GM12801 (cell line): ENCODE measurements around the gene GAPDH.

Experiments
- CTCF ChIP-seq: IDR thresholded peaks from one replicate; pipeline ENCODE4 v1.5.1; 2011; ENCODE audit warnings: control low read depth; ENCODE audit not compliant: insufficient read length; ENCODE audit errors: extremely low read depth

GAPDH gene

DNA sequence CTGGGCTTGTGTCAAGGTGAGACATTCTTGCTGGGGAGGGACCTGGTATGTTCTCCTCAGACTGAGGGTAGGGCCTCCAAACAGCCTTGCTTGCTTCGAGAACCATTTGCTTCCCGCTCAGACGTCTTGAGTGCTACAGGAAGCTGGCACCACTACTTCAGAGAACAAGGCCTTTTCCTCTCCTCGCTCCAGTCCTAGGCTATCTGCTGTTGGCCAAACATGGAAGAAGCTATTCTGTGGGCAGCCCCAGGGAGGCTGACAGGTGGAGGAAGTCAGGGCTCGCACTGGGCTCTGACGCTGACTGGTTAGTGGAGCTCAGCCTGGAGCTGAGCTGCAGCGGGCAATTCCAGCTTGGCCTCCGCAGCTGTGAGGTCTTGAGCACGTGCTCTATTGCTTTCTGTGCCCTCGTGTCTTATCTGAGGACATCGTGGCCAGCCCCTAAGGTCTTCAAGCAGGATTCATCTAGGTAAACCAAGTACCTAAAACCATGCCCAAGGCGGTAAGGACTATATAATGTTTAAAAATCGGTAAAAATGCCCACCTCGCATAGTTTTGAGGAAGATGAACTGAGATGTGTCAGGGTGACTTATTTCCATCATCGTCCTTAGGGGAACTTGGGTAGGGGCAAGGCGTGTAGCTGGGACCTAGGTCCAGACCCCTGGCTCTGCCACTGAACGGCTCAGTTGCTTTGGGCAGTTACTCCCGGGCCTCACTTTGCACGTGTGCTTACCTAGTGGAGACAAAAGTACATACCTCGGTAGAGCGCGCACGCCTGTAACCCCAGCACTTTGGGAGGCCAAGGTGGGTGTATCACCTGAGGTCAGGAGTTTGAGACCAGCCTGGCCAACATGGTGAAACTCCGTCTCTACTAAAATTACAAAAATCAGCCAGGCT lies 4.3 kb downstream of the GAPDH start:
- TF ChIP-seq CTCF: no peak

GRCh38 chr12:6539314-6539682 lies 5.0 kb downstream of the GAPDH start:
- TF ChIP-seq CTCF: no peak

GRCh38 chr12:6539707-6540134 lies 5.4 kb downstream of the GAPDH start:
- no peak for TF ChIP-seq CTCF

DNA sequence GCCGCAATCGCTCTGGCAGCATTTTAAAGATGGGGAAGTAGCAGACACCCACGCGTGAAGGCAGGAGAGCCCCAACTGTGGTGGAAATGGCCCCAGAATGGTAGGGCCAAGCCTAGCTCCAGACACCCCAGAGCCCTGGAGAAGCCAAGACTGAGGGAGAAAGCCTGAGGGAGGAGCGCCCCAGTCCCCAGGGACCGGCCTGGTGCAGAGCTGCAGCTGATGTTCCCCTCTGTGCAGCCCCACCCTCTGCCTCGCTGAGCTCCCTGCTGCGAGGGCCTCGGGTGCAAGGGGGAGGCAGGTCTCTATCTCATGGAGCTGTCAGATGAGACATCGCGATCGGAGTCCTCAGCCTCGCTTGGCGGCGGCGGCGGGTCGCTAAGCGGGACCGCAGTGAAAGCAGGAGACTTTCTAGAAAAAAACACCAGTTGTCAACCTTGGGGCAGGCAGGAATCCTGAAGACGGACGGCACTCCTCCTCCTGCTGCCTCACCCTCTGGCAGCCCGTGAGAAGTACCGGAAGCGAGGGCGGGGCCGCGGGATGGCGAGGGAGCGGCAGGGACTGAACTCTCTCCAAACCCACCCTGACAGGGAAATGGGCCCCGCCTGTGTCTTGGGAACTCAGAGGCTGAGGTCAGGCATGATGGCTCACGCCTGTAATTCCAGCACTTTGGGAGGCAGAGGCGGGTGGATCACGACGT lies 6.0 kb downstream of the GAPDH start:
- TF ChIP-seq CTCF: no peak

DNA sequence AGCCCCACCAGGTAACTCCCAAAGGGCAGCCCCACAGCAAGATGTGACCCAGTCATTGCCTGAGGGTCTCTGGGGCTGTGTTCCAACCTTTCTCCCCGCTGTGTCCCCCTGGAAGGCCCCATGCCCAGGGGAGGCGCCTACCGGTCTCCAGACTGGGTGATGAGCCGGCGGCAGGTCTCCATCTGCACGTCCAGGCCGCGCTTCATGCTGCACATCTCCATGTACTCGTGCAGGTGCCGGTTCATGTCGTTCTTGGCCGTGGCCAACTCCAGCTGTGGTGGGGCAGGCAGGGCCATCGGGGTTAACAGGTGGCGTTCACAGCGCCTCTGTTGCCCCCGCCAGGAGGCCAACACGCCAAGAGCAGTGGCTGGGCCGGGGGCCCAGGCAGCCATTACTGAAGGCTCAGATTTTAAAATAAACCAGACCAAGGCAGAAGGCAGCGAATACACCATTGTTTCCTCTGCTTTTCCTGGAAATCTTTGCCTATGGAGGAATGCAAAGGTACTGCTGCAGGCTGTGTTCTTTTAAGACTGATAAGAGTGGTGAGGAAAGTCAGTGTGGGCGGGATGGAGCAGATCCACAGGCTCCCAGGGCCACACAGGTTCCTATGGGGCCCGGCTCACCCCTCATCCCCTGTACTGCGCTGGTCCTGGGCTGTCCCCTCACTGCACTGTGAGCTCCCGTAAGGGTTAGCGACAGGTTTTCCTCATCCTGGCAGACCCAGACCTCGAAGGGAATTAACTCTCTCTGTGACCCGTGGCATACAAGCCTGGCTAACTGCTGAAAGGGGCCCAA lies 7.3 kb downstream of the GAPDH start:
- TF ChIP-seq CTCF: no peak

DNA sequence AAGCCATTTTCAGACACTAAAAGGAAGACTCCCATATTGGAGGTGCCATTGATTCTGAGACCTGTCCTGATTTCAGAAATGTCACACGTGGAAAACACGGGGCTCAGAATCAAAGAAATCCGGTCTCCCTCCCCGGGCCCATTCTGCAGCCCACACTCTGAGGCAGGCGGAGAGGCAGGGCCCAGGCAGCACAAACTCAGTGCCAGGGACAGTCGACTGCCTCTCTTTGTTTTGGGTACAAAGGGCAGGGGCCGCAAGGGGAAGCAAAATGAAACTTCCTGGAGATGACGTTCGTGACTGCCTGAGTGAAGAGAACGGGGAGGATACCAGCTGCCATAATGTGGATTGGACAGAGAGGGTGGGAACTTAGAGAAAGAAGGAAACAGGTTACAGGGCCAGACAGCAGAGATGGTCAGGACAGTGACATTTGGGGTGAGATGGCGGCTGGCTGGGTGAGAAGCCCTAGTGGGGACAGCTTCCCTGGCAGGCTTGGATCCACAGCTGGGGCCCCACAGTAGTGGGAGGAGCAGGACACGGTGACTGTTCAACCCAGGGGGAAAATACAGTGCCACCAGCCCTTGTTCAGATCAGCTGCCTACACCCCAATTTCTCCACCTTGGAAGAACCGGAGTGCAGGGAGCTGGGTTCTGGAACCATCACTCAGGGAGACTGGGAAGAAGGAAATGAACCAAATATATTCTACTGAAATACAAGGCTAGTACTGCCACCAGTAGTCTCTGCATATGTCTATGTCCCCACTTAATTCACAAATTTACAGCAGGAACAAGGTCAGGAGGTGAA lies 8.1 kb downstream of the GAPDH start:
- TF ChIP-seq CTCF: no peak
